Epithelial cell of esophagus (primary cell): ENCODE measurements around the gene JAM3.

ENCODE experiments used
- DNase-seq: peaks from one replicate; pipeline ENCODE4 v3.0.0; 2010; ENCODE audit warnings: low read depth
- H3K4me3 ChIP-seq: 2 replicates; pipeline ENCODE4 v1.5.1; 2011; ENCODE audit warnings: mild to moderate bottlenecking, low read length, control low read depth
- CTCF ChIP-seq: IDR thresholded peaks from 2 replicates; pipeline ENCODE4 v1.5.1; 2011; ENCODE audit warnings: low read depth, mild to moderate bottlenecking, low read length, control low read depth, inconsistent platforms; ENCODE audit not compliant: insufficient read depth; ENCODE audit errors: missing control alignments

The JAM3 gene

GRCh38 chr11:134145715-134146114, 76.8 kb downstream of the JAM3 start:
- no peak overlapping the region for H3K4me3 ChIP-seq
- no peak for TF ChIP-seq CTCF
- no peak for DNase-seq

- no peak for TF ChIP-seq CTCF
- no peak for DNase-seq
Observed at GRCh38 chr11:134146598-134146997, 77.7 kb downstream of the JAM3 start.

GRCh38 chr11:134149371-134149770, 80.5 kb downstream of the JAM3 start:
- TF ChIP-seq CTCF, result no peak
- H3K4me3 ChIP-seq, result no peak overlapping the region
- DNase-seq, result no peak

More at GRCh38 chr11:134146598-134146997, 77.7 kb downstream of the JAM3 start:
- H3K4me3 ChIP-seq, result no peak overlapping the region

GRCh38 chr11:134150195-134150903, 81.5 kb downstream of the JAM3 start:
- TF ChIP-seq CTCF, result no peak
- no peak overlapping the region for H3K4me3 ChIP-seq
- no peak for DNase-seq

GRCh38 chr11:134151083-134151747, 82.3 kb downstream of the JAM3 start:
- no peak overlapping the region for H3K4me3 ChIP-seq
- no peak for DNase-seq
- no peak for TF ChIP-seq CTCF

- DNase-seq, result no peak
- no peak overlapping the region for H3K4me3 ChIP-seq
- no peak for TF ChIP-seq CTCF
Observed at GRCh38 chr11:134152696-134153095, 83.8 kb downstream of the JAM3 start.
